ENCODE results near the gene ARHGDIB.
A peak's percentile ranks its signal among the peaks of the same experiment; 100 is the strongest.

The ARHGDIB gene

GRCh38 chr12:14961466-14962152, at the start of gene ARHGDIB:
Gene ARHGDIB (minus strand): TSS chr12:14961601. CDS start chr12:14950712, 10,889 bp downstream.
- DNase-seq (ENCODE audit: low read depth) = peak; percentile 71

- no peak for DNase-seq (ENCODE audit: low read depth)
These were observed 49.8 kb upstream of the ARHGDIB start for GRCh38 chr12:15011162-15011561.

GRCh38 chr12:15007551-15007950, 46.1 kb upstream of the ARHGDIB start:
- DNase-seq (ENCODE audit: low read depth) = no peak

- DNase-seq (ENCODE audit: low read depth) = no peak
These were observed 43.7 kb upstream of the ARHGDIB start for GRCh38 chr12:15005064-15005463.

- DNase-seq (ENCODE audit: low read depth) = no peak
These were observed 43.0 kb upstream of the ARHGDIB start for GRCh38 chr12:15004421-15004820.

GRCh38 chr12:15001733-15002382, 40.5 kb upstream of the ARHGDIB start:
- no peak for DNase-seq (ENCODE audit: low read depth)

GRCh38 chr12:15000575-15000974, 39.2 kb upstream of the ARHGDIB start:
- no peak for DNase-seq (ENCODE audit: low read depth)

GRCh38 chr12:14999695-15000365, 38.4 kb upstream of the ARHGDIB start:
- no peak for DNase-seq (ENCODE audit: low read depth)

- no peak for DNase-seq (ENCODE audit: low read depth)
These were observed 37.8 kb upstream of the ARHGDIB start for GRCh38 chr12:14999021-14999694.

- no peak for DNase-seq (ENCODE audit: low read depth)
These were observed 36.6 kb upstream of the ARHGDIB start for GRCh38 chr12:14997998-14998397.

- peak; percentile 7 for DNase-seq (ENCODE audit: low read depth)
These were observed 34.4 kb upstream of the ARHGDIB start for GRCh38 chr12:14995583-14996425.

- DNase-seq (ENCODE audit: low read depth) = no peak
These were observed 33.2 kb upstream of the ARHGDIB start for GRCh38 chr12:14994610-14995009.

- no peak for DNase-seq (ENCODE audit: low read depth)
These were observed 32.3 kb upstream of the ARHGDIB start for GRCh38 chr12:14993537-14994266.

- DNase-seq (ENCODE audit: low read depth) = no peak
These were observed 31.7 kb upstream of the ARHGDIB start for GRCh38 chr12:14993117-14993516.

- DNase-seq (ENCODE audit: low read depth) = no peak
These were observed 31.3 kb upstream of the ARHGDIB start for GRCh38 chr12:14992673-14993072.

- DNase-seq (ENCODE audit: low read depth) = no peak
These were observed 29.7 kb upstream of the ARHGDIB start for GRCh38 chr12:14991069-14991468.

- DNase-seq (ENCODE audit: low read depth) = no peak
These were observed 28.4 kb upstream of the ARHGDIB start for GRCh38 chr12:14989790-14990189.

- no peak for DNase-seq (ENCODE audit: low read depth)
These were observed 26.6 kb upstream of the ARHGDIB start for GRCh38 chr12:14988035-14988434.

- no peak for DNase-seq (ENCODE audit: low read depth)
These were observed 25.0 kb upstream of the ARHGDIB start for GRCh38 chr12:14986449-14986848.

- no peak for DNase-seq (ENCODE audit: low read depth)
These were observed 23.4 kb upstream of the ARHGDIB start for GRCh38 chr12:14984766-14985285.

GRCh38 chr12:14984036-14984435, 22.6 kb upstream of the ARHGDIB start:
- no peak for DNase-seq (ENCODE audit: low read depth)

All from CMK (cell line).